Measurements from ENCODE around the gene MYPN. TPM values are rescaled to one million over a fixed set of nuclear protein-coding genes. Genes with fewer than 3 reads are reported as not detected.

Gene MYPN
- total RNA-seq, 4 donors from 2014 or later: 0.16 TPM; not detected in 3

GRCh38 chr10:68128015-68128414, 18.7 kb downstream of the MYPN start:
- Histone ChIP-seq H3K4me1 (no peaks in the 10 kb centered on the region), H3K9me3 (no peaks in the 10 kb centered on the region), H3K4me3 (no peak overlapping the region), H3K27ac (no peak overlapping the region), H3K36me3 (no peaks in the 10 kb centered on the region), H3K27me3 (no peaks in the 10 kb centered on the region)
- DNase-seq (ENCODE audit: low spot score in 2 of 2): no peak
- TF ChIP-seq POLR2AphosphoS5 (IDR thresholded peaks at IDR 0.05) (no peak), EP300 (IDR thresholded peaks at IDR 0.05) (no peak), POLR2A (IDR thresholded peaks at IDR 0.05) (no peak)
- TF ChIP-seq, protein P1, sequence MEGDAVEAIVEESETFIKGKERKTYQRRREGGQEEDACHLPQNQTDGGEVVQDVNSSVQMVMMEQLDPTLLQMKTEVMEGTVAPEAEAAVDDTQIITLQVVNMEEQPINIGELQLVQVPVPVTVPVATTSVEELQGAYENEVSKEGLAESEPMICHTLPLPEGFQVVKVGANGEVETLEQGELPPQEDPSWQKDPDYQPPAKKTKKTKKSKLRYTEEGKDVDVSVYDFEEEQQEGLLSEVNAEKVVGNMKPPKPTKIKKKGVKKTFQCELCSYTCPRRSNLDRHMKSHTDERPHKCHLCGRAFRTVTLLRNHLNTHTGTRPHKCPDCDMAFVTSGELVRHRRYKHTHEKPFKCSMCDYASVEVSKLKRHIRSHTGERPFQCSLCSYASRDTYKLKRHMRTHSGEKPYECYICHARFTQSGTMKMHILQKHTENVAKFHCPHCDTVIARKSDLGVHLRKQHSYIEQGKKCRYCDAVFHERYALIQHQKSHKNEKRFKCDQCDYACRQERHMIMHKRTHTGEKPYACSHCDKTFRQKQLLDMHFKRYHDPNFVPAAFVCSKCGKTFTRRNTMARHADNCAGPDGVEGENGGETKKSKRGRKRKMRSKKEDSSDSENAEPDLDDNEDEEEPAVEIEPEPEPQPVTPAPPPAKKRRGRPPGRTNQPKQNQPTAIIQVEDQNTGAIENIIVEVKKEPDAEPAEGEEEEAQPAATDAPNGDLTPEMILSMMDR (IDR thresholded peaks at IDR 0.05): no peak
- 38% methylated on average over 2 of the region's 2 CpGs for WGBS

DNA sequence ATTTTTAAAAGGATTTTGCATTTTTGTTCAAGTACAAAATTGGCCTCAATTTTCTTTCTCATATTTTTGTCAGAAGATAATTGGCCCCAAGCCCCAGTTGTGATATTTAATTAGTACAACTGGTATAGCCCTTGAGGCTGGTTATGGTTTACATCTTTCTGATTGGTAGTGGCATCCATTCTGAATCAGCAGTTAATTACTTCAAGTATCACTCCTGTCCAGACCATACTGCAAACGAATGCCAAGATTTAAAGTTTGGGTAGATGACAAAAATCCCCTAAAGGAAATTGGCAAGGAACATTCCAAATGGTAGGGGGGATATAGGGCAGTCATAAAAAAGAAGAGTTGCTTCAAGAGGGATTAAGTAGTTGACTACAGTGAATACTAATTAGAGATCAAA, 23.1 kb downstream of the MYPN start:
- Histone ChIP-seq H3K27ac (no peak overlapping the region), H3K36me3 (no peaks in the 10 kb centered on the region), H3K4me3 (no peak overlapping the region), H3K4me1 (peaks cover 15% of the 10 kb centered on the region), H3K9me3 (no peaks in the 10 kb centered on the region), H3K27me3 (no peaks in the 10 kb centered on the region)
- TF ChIP-seq EP300 (IDR thresholded peaks at IDR 0.05): no peak
- TF ChIP-seq POLR2AphosphoS5 (IDR thresholded peaks at IDR 0.05): no peak
- TF ChIP-seq, protein P1 (IDR thresholded peaks at IDR 0.05): no peak
- TF ChIP-seq POLR2A (IDR thresholded peaks at IDR 0.05): no peak
- whole genome bisulfite sequencing: 48% methylated on average over 1 of the region's 1 CpG
- DNase-seq (ENCODE audit: low spot score in 2 of 2): no peak

DNA sequence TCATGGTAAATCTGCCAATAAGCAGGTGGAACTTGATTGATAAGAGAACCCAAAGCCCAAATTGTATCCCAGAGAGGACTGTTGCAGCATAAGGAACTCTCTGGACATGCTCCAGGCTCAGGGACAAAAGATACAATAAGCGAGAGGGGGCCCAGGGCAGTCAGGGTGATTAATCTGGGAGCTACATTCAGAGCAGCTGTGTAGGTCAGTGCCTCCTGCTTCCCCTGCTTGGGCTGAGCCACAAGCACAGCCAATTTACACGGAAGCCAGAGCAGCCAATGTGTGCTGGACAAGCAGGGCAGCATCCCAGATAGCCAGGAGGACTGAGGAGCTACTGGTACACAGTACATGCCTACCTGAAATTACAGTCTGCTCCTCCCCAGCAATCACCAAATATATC, 24.2 kb downstream of the MYPN start:
- no peak for DNase-seq (ENCODE audit: low spot score in 2 of 2)
- Histone ChIP-seq H3K4me1 (peaks cover 15% of the 10 kb centered on the region), H3K27me3 (no peaks in the 10 kb centered on the region), H3K36me3 (no peaks in the 10 kb centered on the region), H3K4me3 (no peak overlapping the region), H3K9me3 (no peaks in the 10 kb centered on the region), H3K27ac (no peak overlapping the region)
- WGBS: 67% methylated on average over 2 of the region's 2 CpGs
- TF ChIP-seq POLR2AphosphoS5 (IDR thresholded peaks at IDR 0.05): no peak
- no peak for TF ChIP-seq POLR2A (IDR thresholded peaks at IDR 0.05)
- TF ChIP-seq, protein P1 (IDR thresholded peaks at IDR 0.05): no peak
- TF ChIP-seq EP300 (IDR thresholded peaks at IDR 0.05): no peak

GRCh38 chr10:68135362-68135761, 26.1 kb downstream of the MYPN start:
- Histone ChIP-seq H3K4me1 (peaks cover 15% of the 10 kb centered on the region), H3K4me3 (no peak overlapping the region), H3K36me3 (no peaks in the 10 kb centered on the region), H3K9me3 (no peaks in the 10 kb centered on the region), H3K27me3 (no peaks in the 10 kb centered on the region), H3K27ac (peak overlapping the region; percentile 75)
- DNase-seq (ENCODE audit: low spot score in 2 of 2): no peak
- TF ChIP-seq POLR2A (IDR thresholded peaks at IDR 0.05): no peak
- no peak for TF ChIP-seq EP300 (IDR thresholded peaks at IDR 0.05)
- TF ChIP-seq, protein P1 (IDR thresholded peaks at IDR 0.05): no peak
- TF ChIP-seq POLR2AphosphoS5 (IDR thresholded peaks at IDR 0.05): no peak
- WGBS: 84% methylated on average over 1 of the region's 1 CpG

- peak overlapping the region; percentile 75 for H3K27ac ChIP-seq
- H3K4me3 ChIP-seq: no peak overlapping the region
- DNase-seq (ENCODE audit: low spot score in 2 of 2): no peak
- peak in 1 of 3 donors; percentile 13 for TF ChIP-seq POLR2AphosphoS5 (IDR thresholded peaks at IDR 0.05)
- TF ChIP-seq, protein P1 (IDR thresholded peaks at IDR 0.05): no peak
- H3K9me3 ChIP-seq: no peaks in the 10 kb centered on the region
- H3K36me3 ChIP-seq: no peaks in the 10 kb centered on the region
- H3K27me3 ChIP-seq: no peaks in the 10 kb centered on the region
- 58% methylated on average over 8 of the region's 8 CpGs for WGBS
- peaks cover 15% of the 10 kb centered on the region for H3K4me1 ChIP-seq
Measured at GRCh38 chr10:68135922-68136792, 26.9 kb downstream of the MYPN start.

Measured in suprapubic skin (tissue), 4 donors.